Caco-2 (cell line): Measurements from ENCODE around the gene UTP3. TPM values are rescaled to one million over a fixed set of nuclear protein-coding genes. Genes with fewer than 3 reads are reported as not detected.

Source experiments
- BruUV-seq: library from RNA; stranded (reverse); fragments of 400-500 nt; replicated peaks from 2 replicates; lab custom pipeline; 2021; lab: Mats Ljungman, UMichigan
- CTCF ChIA-PET: fragments of 300-600 bp; sonication (Branson Sonifier 250); formaldehyde crosslinking; loops from one replicate; lab custom pipeline; 2022; ENCODE audit warnings: antibody characterized with exemption; lab: Charles Lee
- POLR2A ChIA-PET: fragments of 300-600 bp; sonication (Branson Sonifier 250); formaldehyde crosslinking; loops from one replicate; lab custom pipeline; 2022; ENCODE audit warnings: antibody characterized with exemption; lab: Charles Lee
- DNase-seq, 2 experiments: peaks; one replicate each; pipeline versions ENCODE4 v3.0.0 to v3.0.0-alpha.2; 2020 to 2022
- H3K27me3 ChIP-seq: replicated peaks from 2 replicates; pipeline ENCODE4 v1.6.0; 2011; ENCODE audit warnings: low read length; ENCODE audit not compliant: control insufficient read depth, insufficient read depth
- H3K36me3 ChIP-seq: 2 replicates; pipeline ENCODE4 v1.5.1; 2011; ENCODE audit warnings: low read length; ENCODE audit not compliant: control insufficient read depth, insufficient read depth
- H3K4me1 ChIP-seq: fragments of 250-450 bp; sonication (Bioruptor Pico); 2 replicates; pipeline ENCODE4 v1.5.1; 2020; ENCODE audit warnings: mild to moderate bottlenecking
- H3K4me3 ChIP-seq: 2 replicates; pipeline ENCODE4 v1.5.1; 2011; ENCODE audit warnings: low read depth, mild to moderate bottlenecking, control low read depth, low read length
- H3K9me3 ChIP-seq: fragments of 250-450 bp; sonication (Bioruptor Pico); 2 replicates; pipeline ENCODE4 v1.5.1; 2020; ENCODE audit warnings: mild to moderate bottlenecking, moderate library complexity
- H3K27ac Mint-ChIP-seq: one replicate; pipeline ENCODE4 v1.8.0; 2022; ENCODE audit warnings: mixed read lengths; ENCODE audit not compliant: unreplicated experiment
- H3K27me3 Mint-ChIP-seq: one replicate; pipeline ENCODE4 v1.8.0; 2022; ENCODE audit warnings: mixed read lengths; ENCODE audit not compliant: insufficient read depth, unreplicated experiment
- H3K36me3 Mint-ChIP-seq: one replicate; pipeline ENCODE4 v1.8.0; 2022; ENCODE audit warnings: mild to moderate bottlenecking, mixed read lengths; ENCODE audit not compliant: insufficient read depth, unreplicated experiment
- H3K4me1 Mint-ChIP-seq: one replicate; pipeline ENCODE4 v1.8.0; 2022; ENCODE audit warnings: low read depth, mixed read lengths; ENCODE audit not compliant: unreplicated experiment
- H3K4me3 Mint-ChIP-seq: one replicate; pipeline ENCODE4 v1.8.0; 2022; ENCODE audit warnings: mild to moderate bottlenecking, moderate library complexity, mixed read lengths; ENCODE audit not compliant: unreplicated experiment
- H3K9me3 Mint-ChIP-seq: one replicate; pipeline ENCODE4 v1.8.0; 2022; ENCODE audit warnings: mixed read lengths; ENCODE audit not compliant: unreplicated experiment
- intact Hi-C: fragments of 100-400 bp; cut with micrococcal nuclease; formaldehyde crosslinking; loops from one replicate; pipeline ENCODE4 v1.10.0; 2022; ENCODE audit not compliant: unreplicated experiment
- total RNA-seq: library from RNA; stranded (reverse); gene quantifications from 2 replicates; pipeline ENCODE4 v1.2.3, GENCODE V29; 2022
- TF ChIP-seq, protein P1 (sequence below), 2 experiments: fragments of 200-600 bp in 1 of 2; IDR thresholded peaks; 1 replicate in 1 of 2; 2 replicates in 1 of 2; pipeline versions ENCODE4 v1.5.1 to v1.8.0; 2011 to 2022; ENCODE audit warnings: antibody characterized with exemption in 1 of 2, control low read depth in 1 of 2, inconsistent platforms in 1 of 2, low read depth in 1 of 2, low read length in 1 of 2, mild to moderate bottlenecking in 1 of 2, moderate library complexity in 1 of 2; ENCODE audit not compliant: insufficient read depth in 1 of 2, severe bottlenecking in 1 of 2, unreplicated experiment in 1 of 2

UTP3 gene
- total RNA-seq, 1 experiment from 2014 or later, result 28.2 TPM

DNA sequence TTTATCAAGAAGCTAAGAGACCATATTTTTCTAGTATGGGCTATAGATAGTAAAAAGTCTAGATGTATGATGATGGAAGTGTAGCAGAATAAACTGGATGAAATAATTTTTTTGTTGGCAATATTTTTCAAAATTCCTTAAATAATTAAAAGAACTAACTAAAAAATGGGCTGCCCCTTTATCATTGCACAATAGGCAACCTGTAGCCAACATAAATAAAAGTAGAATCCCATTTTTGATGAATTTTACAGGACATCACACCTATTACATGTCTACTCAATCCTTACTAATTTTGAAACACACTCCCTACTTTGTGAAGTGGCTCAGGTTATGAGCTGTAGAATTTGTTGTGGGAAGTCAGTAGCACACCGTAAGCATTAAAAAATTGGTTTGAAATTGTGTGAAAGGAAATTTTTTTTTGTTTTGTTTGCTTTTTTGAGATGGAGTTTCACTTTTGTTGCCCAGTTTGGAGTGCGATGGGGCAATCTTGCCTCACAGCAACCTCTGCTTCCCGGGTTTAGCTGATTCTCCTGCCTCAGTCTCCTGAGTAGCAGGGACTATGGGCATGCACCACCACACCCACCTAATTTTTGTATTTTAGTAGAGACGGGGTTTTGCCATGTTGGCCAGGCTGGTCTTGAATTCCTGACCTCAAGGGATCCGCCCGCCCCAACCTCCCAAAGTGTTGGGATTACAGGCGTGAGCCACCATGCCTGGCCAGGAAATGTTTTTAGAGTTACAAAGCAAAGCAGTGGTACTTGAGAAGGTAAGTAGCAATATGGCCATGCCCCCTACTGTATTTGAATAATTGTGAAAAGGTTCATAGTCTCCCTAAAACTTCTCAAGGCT is 24.5 kb downstream of the UTP3 start:
- Mint-ChIP-seq H3K36me3 (no peaks in the 10 kb centered on the region), H3K4me1 (peaks cover 18% of the 10 kb centered on the region), H3K4me3 (no peak overlapping the region), H3K27me3 (no peaks in the 10 kb centered on the region), H3K27ac (no peak overlapping the region), H3K9me3 (no peaks in the 10 kb centered on the region)
- ChIA-PET POLR2A (no interaction called here), CTCF (no interaction called here)
- no peaks in the 10 kb centered on the region for H3K36me3 ChIP-seq
- peaks cover 10% of the 10 kb centered on the region for H3K4me1 ChIP-seq
- DNase-seq, result no peak
- H3K4me3 ChIP-seq, result no peak overlapping the region
- TF ChIP-seq, protein P1, sequence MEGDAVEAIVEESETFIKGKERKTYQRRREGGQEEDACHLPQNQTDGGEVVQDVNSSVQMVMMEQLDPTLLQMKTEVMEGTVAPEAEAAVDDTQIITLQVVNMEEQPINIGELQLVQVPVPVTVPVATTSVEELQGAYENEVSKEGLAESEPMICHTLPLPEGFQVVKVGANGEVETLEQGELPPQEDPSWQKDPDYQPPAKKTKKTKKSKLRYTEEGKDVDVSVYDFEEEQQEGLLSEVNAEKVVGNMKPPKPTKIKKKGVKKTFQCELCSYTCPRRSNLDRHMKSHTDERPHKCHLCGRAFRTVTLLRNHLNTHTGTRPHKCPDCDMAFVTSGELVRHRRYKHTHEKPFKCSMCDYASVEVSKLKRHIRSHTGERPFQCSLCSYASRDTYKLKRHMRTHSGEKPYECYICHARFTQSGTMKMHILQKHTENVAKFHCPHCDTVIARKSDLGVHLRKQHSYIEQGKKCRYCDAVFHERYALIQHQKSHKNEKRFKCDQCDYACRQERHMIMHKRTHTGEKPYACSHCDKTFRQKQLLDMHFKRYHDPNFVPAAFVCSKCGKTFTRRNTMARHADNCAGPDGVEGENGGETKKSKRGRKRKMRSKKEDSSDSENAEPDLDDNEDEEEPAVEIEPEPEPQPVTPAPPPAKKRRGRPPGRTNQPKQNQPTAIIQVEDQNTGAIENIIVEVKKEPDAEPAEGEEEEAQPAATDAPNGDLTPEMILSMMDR (IDR thresholded peaks at IDR 0.05; ENCODE audit: insufficient read depth in 1 of 2, low read depth in 1 of 2, low read length in 1 of 2, severe bottlenecking in 1 of 2, unreplicated experiment in 1 of 2), result no peak
- BruUV-seq, result no TSS peak
- no peaks in the 10 kb centered on the region for H3K27me3 ChIP-seq
- H3K9me3 ChIP-seq, result no peaks in the 10 kb centered on the region
- intact Hi-C loops, result no loop called here

DNA sequence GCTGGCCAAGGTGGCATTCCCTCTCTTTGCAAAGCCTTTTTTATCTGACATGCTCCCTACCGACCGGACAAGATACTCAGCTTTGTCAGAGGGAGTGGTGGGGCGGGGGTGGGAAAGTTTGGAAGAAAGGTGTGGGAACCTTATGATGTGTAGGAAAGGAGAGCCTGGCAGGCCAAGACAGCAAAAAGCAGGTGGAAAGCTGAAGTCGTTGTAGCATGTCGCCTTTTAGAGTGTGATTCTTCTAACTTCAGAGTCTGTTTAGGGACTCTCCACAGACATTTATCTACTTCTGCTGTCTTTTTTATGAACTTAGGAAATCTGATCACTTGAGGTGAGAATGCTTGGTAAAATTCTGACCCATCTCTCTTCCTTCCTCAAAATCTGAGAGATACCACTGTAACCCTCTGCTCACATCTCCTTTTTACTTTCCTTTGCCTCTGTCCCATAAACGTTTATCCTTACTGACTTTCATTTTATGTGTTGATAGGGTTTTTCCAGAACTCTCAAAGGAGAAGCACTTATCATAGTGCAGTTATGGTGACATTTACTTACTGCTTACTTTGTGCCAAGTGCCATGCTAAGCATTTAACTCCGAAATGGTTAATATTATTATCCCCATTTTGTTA is 25.2 kb downstream of the UTP3 start:
- no TSS peak for BruUV-seq
- DNase-seq, result no peak
- CTCF ChIA-PET, result no interaction called here
- intact Hi-C loops, result no loop called here
- Histone ChIP-seq H3K9me3 (no peaks in the 10 kb centered on the region), H3K4me3 (no peak overlapping the region), H3K27me3 (no peaks in the 10 kb centered on the region), H3K36me3 (no peaks in the 10 kb centered on the region), H3K4me1 (peaks cover 10% of the 10 kb centered on the region)
- Mint-ChIP-seq H3K27me3 (no peaks in the 10 kb centered on the region), H3K9me3 (no peaks in the 10 kb centered on the region), H3K27ac (no peak overlapping the region), H3K4me1 (peaks cover 18% of the 10 kb centered on the region), H3K36me3 (no peaks in the 10 kb centered on the region), H3K4me3 (no peak overlapping the region)
- TF ChIP-seq, protein P1 (IDR thresholded peaks at IDR 0.05; ENCODE audit: insufficient read depth in 1 of 2, low read depth in 1 of 2, low read length in 1 of 2, severe bottlenecking in 1 of 2, unreplicated experiment in 1 of 2), result no peak
- POLR2A ChIA-PET, result no interaction called here

DNA sequence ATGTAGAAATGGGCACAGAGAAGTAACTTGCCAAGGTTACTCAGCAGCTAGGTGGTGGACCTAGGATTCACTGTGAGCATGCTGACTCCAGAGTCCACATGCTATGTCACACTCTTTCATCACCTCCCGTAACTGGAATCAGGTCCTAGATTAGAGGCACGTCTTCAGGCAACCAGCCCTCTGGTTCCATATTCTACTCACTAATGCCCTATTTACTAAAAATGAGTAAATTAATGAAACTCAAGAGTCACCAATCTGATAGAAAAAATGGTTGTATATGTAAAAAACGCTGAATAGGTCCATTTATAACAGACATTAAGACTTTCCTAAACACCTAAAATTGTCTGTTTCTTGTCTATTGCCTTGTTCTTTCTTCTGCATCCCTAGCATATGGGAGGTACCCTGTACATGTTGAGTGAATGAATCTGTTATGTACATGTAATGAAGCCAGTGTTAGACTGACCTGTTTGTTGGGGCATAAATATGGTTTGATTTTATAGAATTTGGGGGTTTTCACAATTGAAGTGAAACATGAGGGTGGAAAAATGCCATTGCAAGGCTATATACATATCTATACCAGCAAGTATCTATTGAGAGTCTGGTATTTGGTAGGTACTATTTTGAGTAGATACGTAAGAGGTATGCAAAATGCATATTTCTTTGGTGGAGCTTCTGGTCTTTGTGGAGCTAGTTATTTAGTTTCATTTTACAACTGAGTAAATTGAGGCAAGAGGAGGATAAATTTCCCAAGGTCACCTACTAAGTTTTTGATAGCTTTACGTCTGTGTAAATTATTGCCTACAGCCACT is 26.0 kb downstream of the UTP3 start:
- no peak overlapping the region for H3K4me3 Mint-ChIP-seq
- no peaks in the 10 kb centered on the region for H3K36me3 Mint-ChIP-seq
- Histone ChIP-seq H3K9me3 (no peaks in the 10 kb centered on the region), H3K4me3 (no peak overlapping the region), H3K36me3 (no peaks in the 10 kb centered on the region), H3K4me1 (peaks cover 10% of the 10 kb centered on the region), H3K27me3 (no peaks in the 10 kb centered on the region)
- intact Hi-C loops, result no loop called here
- H3K27ac Mint-ChIP-seq, result no peak overlapping the region
- no TSS peak for BruUV-seq
- no peaks in the 10 kb centered on the region for H3K9me3 Mint-ChIP-seq
- no peaks in the 10 kb centered on the region for H3K27me3 Mint-ChIP-seq
- POLR2A ChIA-PET, result no interaction called here
- peaks cover 15% of the 10 kb centered on the region for H3K4me1 Mint-ChIP-seq
- peak in 1 of 2 experiments; percentile 31 for DNase-seq
- TF ChIP-seq, protein P1 (IDR thresholded peaks at IDR 0.05; ENCODE audit: insufficient read depth in 1 of 2, low read depth in 1 of 2, low read length in 1 of 2, severe bottlenecking in 1 of 2, unreplicated experiment in 1 of 2), result no peak
- CTCF ChIA-PET, result no interaction called here
